HG03175 (cell line): Measurements from ENCODE around the gene ALDOC.
A peak's percentile ranks its signal among the peaks of the same experiment; 100 is the strongest.
"Not testable (repeated sequence)": the region's sequence is repeated elsewhere in the genome, so short reads cannot be mapped to it uniquely, and the experiment has no call there.

Experiments
- ATAC-seq: cut with Tn5 transposase; IDR thresholded peaks from one replicate; pipeline ENCODE4 v1.9.1; 2021; ENCODE audit warnings: mild to moderate bottlenecking, moderate library complexity; ENCODE audit not compliant: unreplicated experiment

ALDOC gene

DNA sequence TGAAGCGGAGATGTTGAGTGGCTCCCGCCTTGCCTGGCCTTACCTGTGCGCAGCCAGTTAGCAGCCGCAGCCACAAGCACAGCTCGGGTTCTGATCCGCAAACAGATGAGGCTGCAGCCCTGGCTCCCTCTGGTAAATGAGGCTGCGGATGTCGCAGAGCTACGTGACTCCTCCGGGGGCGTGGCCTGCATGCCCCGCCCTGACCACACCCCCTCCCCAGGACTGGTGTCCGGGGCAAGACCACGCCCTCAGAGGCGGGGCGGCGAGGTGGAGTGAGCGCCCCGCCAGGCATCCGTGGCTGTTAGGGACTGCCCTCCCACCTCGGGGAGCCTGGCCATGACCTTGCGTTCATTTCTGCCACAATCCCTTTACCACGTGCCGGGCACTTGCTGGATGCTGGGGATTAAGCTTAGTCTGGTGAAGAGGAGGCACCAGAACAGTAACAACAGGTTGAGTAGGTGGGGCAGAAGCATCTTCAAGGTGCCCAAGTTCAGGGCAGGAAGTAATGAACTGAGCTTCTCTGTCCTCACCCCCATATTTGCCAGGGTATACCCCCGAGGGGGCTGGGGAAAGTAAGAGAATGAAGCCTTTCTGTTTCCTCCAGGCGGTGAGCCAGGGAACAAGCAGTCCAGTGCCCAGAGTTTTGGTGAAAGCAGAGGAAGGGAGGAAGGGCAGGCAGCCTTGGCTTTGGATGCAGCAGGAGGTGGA, at the start of gene ALDOC:
Gene ALDOC (minus strand): TSS at position 138 of the 708 bp plus-strand sequence. CDS start 1,363 bp downstream, outside the sequence.
- ATAC-seq: peak; percentile 85

DNA sequence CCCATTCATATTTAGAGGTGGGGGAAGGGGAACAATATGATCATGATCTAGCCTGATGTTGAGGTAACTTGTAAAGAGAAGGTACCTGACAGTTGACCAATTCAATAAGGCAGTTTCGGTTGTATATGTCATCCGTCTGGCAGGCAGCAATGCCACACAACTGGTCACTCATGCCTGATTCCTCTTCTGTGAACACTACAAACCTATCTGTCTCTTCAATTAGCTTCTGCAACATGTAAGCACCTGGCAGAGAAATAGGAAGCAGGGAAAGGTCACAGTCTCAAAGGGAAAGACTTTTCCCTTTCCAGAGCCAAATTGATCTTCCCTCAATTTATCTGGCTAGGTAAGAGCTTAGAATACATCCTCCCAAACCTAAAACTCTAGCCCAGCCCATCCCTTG, 47.5 kb upstream of the ALDOC start:
- ATAC-seq: no peak

DNA sequence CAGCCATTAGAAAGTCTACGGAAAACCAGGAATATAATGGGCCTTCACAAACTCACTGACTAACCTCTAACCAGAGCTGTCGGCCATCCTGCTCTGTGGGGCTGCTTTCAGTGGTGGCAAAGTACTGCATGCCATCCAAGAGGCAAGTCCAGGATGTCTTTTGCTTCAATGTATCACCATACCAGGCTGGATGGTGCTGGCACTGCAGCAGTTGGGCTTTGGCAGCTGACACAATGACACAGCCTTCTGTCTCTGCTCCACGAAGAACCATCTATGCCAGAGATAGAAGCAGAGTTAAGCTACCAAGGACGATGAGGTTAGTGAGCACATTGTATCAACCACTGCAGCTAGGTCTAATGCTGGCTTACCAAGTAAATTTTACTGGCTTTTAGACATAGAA, 47.0 kb upstream of the ALDOC start:
- ATAC-seq: no peak

DNA sequence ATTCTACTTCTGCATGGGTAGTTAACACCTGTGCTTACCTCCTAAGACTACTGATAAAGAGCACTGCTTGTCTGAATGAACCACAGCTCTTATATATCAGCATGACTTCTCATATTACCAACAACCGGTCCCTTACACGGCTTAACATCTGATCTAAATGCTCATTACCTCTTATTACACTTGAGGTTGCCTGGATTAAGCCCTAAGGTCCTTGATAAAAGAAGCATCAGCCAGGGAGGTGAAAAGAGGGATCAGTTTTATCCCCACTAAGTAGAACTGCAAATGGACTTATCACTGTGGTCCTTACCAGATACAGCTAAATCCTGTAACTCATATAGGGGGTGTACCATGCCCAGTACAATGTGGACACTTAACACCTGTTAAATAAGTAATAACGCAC, 45.5 kb upstream of the ALDOC start:
- ATAC-seq: no peak

DNA sequence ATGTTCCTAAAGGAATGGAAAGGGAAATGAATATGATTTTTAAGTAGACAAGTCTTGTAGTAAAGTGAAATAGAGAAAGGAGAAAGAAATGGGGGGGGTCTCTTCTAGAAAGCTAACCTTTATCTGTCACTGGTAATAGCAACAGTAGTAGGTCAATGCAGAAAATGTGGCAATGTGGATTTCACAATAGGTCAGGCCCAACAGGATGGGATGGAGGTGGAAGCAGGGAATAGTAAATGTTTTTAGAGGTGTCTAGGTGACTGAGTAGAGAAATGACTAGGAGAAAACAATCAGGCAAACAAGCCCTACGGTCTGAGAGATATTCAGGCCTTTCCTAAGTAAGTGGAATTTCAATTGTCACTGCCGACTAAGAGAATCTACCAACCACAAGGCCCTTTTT, 43.3 kb upstream of the ALDOC start:
- ATAC-seq: no peak

DNA sequence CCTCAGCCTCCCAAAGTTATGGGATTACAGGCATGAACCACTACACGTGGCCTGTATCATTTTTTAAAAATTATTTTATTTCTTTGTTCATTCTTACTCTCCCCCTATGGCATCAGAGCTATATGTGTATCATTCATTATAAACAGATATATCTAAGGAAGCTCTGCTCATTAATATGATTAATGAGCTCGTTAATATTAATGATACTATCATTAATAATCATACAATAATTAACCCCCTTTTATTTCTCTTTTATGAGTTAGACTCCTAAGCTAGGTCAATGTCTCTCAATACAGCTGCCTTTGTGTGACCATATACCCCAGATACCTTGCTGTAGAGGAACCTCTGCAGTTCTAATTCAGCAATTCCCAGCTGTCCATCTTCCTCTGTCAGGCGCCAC, 41.8 kb upstream of the ALDOC start:
- ATAC-seq: no peak

DNA sequence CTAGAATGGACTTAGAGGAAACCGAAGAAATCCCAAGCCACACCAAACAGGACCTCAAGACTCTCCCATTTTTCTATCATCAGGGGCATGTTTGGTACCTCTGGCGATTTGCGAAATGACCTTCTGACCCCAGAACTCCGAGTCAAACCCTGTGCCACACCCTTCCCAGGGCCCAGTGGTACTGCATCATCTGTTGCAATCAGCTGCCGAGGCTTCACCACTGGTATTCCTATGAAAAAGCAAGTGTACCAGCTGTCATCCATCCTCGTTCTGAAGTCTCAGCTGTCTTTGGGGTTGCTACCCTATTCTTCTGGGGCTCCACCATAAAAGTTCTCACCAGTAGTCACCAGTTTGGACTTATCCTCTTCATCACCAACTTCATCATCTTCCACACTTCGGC, 39.6 kb upstream of the ALDOC start:
- ATAC-seq: no peak

DNA sequence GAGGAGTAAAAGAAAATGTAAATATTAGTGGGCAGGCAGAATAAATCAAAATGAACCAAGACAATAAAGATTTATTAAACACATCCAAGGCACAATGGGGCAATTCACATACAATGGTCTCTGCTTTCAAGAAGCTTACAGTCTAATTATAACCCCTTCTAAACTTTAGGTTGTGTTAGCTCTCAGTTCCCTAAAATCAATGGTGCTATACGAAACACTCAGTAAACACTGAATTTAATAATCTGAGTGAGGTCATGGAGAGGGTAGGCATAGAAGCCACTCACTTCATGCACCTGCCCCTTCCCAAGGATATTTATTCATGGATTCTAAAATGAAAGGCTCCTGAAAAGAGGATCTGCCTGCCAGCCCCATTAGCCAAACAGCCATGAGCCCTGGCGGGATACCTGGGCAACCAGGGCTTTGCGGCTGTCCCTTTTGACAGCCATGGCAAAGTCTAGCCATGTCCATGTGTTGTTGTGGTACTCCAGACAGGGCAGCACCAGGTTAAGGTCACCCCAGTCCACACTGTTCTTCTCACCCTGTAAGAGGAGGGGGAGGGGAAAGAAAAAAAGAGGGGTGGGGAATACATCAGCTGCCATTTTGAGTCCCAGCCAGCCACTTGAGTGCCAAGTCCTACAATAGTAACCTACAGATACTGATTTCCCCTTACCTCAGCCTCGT, 38.7 kb upstream of the ALDOC start:
- no peak for ATAC-seq

DNA sequence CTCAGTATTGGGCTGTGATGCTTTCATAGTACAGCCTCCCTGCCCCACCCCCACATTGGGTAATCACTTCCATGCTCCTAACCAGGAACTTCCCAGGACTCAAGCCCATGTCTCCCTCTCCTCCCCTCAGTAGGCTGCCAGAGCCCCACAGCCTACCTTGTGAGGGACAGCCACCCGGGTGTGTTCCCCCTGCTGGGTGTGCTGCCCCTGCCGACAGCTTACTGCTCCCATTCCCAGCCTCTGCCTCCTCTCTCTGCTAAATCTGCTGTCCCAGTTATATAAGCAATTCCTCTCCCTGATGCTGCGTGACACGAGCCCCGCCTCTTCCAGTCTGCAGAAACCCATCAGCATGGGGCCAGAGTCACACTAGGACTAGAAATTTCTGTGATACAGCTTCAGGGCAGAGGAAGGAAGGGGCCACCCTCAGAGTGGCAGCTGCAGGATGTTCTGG, 37.3 kb upstream of the ALDOC start, which contains the start of gene RSKR:
Gene RSKR (minus strand): TSS at position 255 of the 451 bp plus-strand sequence. CDS start 24 bp downstream, at position 231.
- ATAC-seq: no peak

DNA sequence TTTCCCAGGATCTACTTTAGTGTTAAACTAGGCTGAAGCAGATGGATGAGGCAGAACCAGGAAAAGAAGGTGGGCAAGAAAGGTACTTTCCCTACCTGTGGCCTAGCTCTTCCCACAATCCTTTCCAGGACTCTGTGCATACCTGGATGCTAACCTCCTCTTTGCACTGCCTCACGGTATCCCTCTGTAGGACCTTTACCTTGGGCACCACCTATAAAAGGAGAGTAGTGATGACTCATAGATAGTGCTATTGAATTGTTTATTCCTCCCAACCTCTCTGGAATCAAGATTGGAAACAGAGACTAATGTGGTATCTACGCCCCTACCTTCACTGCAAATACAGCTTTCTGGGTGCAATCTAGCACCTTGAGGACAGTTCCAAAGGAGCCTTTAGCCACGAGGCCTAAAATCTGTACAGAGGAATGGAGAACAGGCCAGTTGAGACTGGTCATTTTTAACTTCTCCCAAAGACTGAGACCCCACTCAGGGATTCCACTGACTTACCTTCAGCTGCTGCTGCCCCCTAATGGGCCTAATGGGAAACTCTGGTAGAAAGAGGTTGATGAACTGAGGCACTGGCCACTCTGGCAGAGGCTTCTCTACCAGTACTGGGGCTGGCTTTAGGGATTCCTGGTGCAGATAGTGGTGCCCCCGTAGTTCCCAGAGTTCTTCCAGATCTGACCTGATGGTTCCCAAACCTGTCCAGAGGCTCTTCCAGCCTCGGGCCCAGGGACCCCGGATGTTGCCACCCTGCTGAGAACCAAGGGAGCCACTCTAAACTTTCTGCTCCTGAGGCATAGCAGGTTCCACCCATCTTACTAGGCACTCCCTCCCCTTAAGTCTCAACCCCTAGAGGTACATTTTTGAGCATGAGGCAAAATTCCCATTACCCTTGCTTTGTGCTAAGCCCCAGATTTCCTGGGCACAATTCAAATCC, 36.5 kb upstream of the ALDOC start:
- no peak for ATAC-seq

DNA sequence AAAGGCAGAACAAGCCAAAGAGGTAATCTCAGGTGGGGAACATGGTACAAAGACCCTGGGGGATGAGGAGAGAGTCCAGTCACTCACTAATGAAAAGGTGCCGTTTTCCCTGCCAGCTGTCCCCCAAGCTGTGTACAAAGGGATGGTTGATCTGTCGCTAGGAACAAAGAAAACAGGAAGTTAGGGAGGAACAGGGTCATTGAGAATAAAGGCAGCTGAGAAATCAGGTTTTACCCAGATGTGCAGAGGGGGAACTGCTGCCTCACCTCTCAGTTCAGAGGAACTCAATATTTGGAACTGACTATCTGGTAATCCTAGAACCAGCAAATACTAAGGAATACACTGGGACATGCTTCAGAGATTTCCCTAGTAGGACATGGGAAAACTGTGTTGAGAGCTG, 35.8 kb upstream of the ALDOC start:
- ATAC-seq: no peak

DNA sequence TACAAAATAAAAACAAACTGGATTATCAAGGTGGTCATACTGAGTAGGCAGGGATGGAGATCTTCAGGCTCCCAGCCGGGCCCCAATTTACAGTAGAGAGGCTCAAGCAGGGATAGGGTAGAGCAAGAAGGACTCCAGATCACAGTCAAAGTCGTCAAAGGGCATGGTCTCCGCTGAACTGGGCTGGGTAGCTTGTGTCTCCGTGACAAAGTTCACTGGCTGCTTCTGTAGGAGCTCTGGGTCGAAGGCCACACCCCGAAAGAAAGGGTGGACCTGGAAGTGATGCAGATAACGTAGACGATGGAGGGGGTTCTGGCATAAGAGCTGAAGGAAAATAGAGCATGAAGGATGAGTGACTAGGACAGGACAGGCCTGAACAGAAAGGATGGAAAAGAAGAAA, 33.7 kb upstream of the ALDOC start:
- no peak for ATAC-seq

DNA sequence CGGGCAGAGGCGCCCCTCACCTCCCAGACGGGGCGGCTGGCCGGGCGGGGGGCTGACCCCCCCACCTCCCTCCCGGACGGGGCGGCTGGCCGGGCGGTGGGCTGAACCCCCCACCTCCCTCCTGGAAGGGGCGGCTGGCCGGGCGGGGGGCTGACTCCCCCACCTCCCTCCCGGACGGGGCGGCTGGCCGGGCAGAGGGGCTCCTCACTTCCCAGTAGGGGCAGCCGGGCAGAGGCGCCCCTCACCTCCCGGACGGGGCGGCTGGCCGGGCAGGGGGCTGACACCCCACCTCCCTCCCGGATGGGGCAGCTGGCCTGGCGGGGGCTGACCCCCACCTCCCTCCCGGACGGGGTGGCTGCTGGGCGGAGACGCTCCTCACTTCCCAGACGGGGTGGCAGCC, 27.3 kb upstream of the ALDOC start:
- not testable (repeated sequence) for ATAC-seq

DNA sequence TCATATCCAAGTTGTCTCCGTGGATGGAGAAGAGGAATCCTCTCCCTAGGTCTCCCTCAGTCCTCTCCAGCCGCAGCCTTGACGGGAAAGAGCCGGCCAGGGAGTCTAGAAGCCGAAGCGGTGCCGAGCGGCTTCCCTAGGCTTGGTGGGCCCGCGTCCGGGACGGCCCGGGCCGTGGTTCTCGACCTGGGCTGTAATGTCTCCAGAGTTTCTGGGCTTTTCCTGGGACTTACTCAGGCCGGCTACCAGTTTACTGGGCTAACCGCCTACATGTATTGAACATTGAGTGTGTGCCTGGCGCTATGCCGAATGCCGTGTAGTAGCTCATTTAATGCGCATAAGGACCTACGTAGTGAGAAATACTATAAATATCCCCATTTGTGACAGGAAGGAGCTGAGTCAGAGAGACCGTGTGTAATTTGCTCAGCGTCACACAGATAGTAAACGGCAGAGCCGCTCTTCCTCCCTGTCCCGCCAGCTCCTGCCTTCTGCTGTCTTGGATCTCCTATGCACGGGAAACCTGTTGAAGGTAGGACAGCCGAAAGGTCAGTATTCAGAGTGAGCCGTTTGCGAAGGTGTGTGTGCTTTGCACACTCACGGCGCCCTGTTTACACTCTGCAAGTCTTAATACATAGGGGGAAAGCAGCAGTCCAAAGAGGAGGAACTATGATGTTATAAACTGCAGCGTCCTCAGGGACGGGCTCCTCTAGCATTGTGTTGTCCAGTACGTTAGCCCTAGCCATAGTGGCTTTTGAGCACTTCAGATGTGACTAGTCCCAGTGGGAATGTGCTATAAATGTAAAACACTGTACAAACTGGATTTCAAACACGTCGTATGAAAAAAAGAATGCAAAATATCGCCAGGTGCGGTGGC, 22.9 kb upstream of the ALDOC start:
- peak; percentile 54 for ATAC-seq

DNA sequence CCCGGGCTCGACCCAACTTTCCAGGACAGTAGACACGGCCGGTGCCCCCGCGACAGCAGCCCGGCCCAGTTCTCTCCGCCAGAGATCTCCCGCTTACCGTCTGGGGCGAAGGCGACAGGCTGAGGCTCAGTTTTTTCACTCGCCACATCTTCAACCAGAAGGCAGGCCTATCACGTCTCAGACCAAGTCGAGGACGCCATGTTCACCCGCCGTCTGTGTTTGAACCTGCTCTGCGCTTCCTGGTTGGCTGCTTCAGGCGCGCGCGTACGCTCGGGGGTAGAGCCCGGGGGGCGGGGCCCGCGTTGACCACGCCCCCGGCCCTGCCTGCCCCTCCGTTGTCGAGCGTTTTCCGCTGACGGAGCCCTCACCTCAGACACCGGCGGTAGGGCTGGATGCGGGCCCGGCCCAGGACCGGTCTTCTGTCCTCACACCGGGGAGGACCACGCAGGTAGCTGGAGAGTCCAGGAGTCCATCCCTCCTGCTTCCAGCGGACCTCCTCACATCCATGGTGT, 22.2 kb upstream of the ALDOC start, which contains the start of gene SPAG5:
Gene SPAG5 (minus strand): TSS at position 227 of the 512 bp plus-strand sequence. CDS start 79 bp downstream, at position 148.
- ATAC-seq: peak; percentile 79

DNA sequence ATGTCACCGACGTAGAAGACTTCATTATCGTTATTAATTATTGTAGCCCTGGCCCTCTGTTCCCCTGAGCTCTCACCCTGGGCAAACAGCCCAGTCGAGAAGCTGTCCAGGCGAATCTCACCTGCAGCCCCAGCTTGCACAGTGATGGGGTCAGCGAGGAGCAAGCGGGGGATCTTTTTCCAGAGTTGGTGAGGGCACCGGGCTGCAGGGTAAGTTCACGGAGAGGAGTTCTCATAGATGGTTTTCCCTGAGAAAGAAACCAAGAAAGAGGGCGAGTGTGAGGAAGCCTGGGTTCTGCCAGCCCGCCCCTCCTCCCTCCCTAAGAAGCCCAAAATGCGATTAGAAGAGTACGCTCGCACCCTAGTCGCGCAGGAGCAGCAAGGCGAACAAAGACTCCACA, 21.7 kb upstream of the ALDOC start:
- ATAC-seq: no peak

DNA sequence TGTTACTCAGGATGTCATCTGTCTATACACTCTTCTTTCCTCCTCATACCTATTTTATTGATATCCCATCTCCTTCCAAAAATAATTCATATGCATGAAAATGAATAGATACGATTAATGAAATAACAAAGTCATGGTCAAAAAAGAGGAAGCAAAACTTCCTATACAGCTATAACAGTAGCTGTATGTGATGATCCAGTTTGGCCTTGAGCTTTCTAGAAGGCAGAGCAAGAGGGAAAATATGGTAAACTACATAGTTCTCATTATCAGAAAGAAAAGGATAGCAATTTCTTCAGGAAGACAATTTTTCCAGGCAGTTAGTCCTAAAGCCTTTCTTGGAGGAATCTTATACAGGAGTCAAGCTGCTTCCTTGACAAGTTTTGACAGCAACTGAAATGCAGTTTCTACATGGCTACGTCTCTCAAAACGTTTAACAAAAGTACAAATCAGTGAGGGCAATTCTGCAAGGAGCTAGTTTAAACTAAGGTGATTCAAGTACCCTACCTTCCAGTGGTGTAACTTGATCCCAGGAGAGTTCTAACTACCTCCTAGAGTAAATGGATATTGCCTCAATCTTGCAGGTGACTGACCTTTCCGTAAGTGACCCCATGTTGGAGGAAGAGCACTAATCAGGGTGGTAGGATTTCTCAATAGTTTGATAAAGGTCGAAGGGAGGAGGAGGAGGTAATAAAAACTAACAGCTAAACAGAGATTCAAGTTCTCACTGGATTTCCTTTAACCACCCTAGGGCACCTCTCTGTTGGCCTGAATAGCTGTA, 21.1 kb upstream of the ALDOC start:
- ATAC-seq: no peak

DNA sequence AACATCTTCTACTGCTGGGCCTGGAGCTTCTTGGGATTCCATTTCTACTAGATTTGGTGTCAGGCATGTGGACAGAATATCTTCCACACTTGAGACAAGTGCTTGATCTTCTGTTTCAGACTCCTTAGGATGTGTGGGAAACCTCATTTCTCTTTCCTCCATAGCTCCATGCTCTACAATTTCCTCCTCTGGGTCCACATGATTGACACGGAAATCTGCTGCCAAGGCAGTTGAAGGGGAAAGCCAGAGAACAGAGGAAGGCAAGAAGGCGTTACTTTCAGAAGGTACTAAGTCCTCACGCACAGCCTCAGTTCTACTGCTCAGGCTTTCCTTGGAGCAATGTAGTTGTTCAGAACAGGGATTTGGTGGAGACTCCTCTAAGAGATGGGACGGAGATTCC, 15.6 kb upstream of the ALDOC start:
- no peak for ATAC-seq

DNA sequence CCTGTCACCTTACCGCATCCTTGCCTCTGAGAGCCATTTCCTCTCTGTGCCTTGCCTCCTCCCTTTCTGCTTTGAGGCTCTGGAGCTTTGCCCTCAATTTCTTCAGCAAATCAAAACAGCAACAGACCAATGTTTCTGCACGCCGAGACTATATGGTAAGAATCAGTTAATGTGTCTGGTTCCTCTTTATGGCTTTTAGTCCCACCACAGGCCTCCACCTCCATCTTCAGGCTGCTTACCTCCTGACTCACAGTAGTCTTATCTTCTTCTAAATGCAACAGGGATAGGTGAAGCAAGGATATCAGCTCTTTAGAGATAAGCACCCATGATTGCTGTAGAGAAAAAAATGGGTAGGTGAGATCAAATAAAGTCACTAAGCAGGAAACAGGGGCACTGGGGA, 9.2 kb upstream of the ALDOC start:
- ATAC-seq: no peak
